T47D (cell line): ENCODE data around the gene HSBP1L1.
A peak's percentile ranks its signal among the peaks of the same experiment; 100 is the strongest.

Experiments
- DNase-seq, 2 experiments: peaks; one replicate each; pipeline versions ENCODE4 v3.0.0 to v3.0.0-alpha.2; 2011 to 2012; ENCODE audit warnings: low read depth in 1 of 2, low spot score in 1 of 2
- JUND ChIP-seq: IDR thresholded peaks from 2 replicates; pipeline ENCODE4 v1.6.1; 2012; ENCODE audit warnings: low read depth
- in situ Hi-C: cut with HindIII; loops from 2 replicates; pipeline ENCODE4 v1.10.0; 2016; ENCODE audit warnings: low sequenced_read_pairs, low pct_unique_long_range_greater_than_20kb

The HSBP1L1 gene

GRCh38 chr18:79964330-79965118, at the start of gene HSBP1L1:
HSBP1L1 (plus strand) TSS chr18:79964643; CDS start chr18:79964736, 93 bp downstream.
- TF ChIP-seq JUND: no peak
- in situ Hi-C loops: no loop called here
- peak; percentile 62 to 87 for DNase-seq

- no peak for DNase-seq
- in situ Hi-C loops: no loop called here
- TF ChIP-seq JUND: no peak
These were observed 49.0 kb upstream of the HSBP1L1 start for GRCh38 chr18:79915161-79916127.

- in situ Hi-C loops: no loop called here
These were observed 48.3 kb upstream of the HSBP1L1 start for GRCh38 chr18:79916128-79916494.

GRCh38 chr18:79916546-79917168, 47.8 kb upstream of the HSBP1L1 start:
- in situ Hi-C loops: no loop called here
- TF ChIP-seq JUND: no peak
- no peak for DNase-seq

More at GRCh38 chr18:79916128-79916494, 48.3 kb upstream of the HSBP1L1 start:
- TF ChIP-seq JUND: no peak
- DNase-seq: no peak

GRCh38 chr18:79917169-79917852, 47.1 kb upstream of the HSBP1L1 start:
- in situ Hi-C loops: no loop called here
- no peak for TF ChIP-seq JUND

GRCh38 chr18:79917853-79918614, 46.4 kb upstream of the HSBP1L1 start:
- in situ Hi-C loops: no loop called here
- DNase-seq: no peak
- no peak for TF ChIP-seq JUND

More at GRCh38 chr18:79917169-79917852, 47.1 kb upstream of the HSBP1L1 start:
- no peak for DNase-seq

- DNase-seq: no peak
- no peak for TF ChIP-seq JUND
- in situ Hi-C loops: no loop called here
These were observed 45.8 kb upstream of the HSBP1L1 start for GRCh38 chr18:79918615-79919011.

- no peak for TF ChIP-seq JUND
- in situ Hi-C loops: no loop called here
- no peak for DNase-seq
These were observed 45.4 kb upstream of the HSBP1L1 start for GRCh38 chr18:79919089-79919488.

- TF ChIP-seq JUND: no peak
- no peak for DNase-seq
- in situ Hi-C loops: no loop called here
These were observed 42.2 kb upstream of the HSBP1L1 start for GRCh38 chr18:79921984-79922965.

GRCh38 chr18:79922971-79923411, 41.5 kb upstream of the HSBP1L1 start:
- DNase-seq: no peak
- in situ Hi-C loops: no loop called here
- no peak for TF ChIP-seq JUND
